HS-5 (cell line): Measurements from ENCODE around the gene CYB561A3.

Experiments
- DNase-seq: peaks from one replicate; pipeline ENCODE4 v3.0.0-alpha.2; 2012; ENCODE audit warnings: low read depth

Gene CYB561A3

DNA sequence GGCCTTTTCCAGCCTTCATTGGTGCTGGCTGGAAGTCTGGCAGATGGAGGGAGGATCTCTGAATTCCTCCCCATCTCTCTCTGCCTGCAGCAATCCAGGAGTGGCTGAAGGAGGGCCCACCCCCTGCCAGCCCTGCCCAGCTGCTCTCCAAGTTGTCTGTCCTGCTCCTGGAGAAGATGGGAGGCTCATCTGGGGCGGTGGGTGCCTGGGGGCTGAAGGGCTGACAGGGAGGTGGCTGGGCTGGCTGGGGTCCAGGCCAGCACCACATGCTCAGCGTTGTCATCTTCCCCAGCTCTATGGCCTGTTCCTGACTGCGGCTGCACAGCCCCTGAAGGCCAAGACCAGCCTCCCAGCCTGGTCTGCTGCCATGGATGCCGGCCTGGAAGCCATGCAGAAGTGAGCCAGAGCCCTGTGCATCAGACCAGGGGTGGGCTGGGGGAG is 16.5 kb downstream of the CYB561A3 start:
- DNase-seq, result no peak

DNA sequence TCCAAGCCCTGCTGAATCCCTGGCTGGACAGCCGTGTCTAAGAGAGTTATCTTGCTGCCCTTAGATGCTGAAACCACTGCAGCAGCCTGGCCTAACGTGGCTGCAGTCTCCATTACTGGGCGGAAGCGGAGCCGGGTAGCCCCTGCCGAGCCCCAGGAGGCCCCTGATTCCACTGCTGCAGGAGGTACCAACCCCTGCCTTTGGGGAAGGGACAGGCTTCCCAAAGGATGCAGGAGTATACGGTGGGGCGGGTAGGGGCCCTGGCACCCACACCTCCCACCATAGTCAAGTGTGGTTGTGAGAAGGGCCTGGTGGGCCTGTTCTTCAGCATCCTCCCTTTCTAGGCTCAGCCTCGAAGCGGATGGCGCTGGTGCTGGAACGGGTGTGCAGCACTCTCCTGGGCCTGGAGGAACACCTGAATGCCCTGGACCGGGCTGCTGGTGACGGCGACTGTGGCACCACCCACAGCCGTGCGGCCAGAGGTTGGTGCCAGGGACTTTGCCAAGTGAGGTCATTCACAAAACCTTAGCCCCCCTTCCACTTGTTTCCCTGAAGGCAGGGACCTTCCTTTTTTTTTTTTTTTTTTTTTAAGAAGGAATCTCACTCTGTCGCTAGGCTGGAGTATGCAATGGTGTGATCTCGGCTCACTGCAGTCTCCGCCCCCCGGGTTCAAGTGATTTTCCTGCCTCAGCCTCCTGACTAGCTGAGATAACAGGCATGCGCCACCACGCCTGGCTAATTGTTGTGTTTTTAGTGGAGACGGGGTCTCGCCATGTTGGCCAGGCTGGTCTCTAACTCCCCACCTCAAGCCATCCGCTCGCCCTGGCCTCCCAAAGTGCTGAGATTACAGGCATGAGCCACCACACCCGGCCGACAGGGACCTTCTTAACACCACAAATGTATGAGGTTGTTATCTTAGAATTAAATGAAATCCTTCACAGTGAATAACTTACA is 17.6 kb downstream of the CYB561A3 start:
- DNase-seq, result no peak

DNA sequence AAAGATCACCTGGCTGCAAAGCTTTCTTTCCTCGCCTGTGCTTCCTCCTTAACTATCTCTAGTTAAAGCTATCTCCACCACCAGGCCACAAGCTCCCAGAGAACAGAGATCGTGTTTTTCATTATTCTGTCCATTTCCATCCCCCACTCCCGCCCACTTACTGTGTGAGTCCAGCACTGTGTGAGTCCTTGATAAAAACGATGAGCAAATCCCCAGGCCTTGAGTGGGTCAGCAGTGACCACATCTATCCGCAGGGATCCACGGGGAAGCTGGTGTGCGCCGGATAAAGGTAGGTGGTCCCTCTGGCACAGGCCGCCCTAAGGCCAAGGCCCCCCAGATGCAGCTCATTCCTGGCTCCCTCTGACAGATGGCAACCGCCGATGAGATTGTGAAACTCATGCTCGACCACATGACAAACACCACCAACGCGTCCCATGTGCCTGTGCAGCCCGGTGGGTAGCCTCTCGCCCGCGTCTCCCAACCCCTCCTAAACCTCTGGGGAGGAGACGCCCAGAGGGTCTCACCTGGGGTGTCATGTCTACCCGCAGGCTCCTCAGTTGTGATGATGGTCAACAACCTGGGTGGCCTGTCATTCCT is 19.4 kb downstream of the CYB561A3 start:
- DNase-seq, result no peak

DNA sequence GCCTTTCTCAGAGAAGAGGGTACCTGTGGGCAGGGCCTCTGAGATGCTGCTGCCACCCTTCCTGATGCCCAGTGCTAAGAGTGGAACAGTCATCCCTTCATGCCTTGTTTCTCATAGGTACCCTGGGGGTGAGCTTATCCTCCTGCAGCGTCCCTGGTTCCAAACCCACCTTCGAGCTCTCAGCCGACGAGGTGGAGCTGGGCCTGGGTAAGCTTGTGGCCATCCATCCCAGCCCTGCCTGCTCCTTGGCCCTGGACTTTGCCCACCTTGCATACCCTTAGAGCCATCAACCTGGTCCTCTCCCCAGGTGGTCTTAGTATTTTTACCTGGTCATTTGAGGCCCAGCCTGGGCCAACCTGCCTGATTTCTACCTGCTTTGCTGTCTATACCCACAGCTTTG is 20.0 kb downstream of the CYB561A3 start:
- DNase-seq, result no peak

DNA sequence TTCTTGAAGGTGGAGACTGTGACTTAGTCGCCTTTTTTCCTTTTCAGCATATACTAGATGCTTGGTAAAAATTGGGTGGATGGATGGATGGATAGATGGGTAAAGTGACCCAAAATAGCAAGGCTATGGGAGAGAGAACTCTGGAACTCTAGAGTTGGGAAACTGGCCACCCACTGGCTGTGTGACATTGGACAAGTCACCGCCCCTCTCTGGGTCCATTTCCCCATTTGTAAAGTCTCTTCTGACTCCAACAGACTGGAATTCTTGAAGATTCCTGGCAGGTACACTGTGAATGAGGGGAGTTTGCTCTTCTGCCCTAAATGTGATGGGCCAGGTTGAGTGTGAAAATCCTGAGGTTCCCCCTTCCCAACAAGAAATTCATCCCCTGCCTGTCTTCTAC is 20.7 kb downstream of the CYB561A3 start:
- DNase-seq, result no peak

DNA sequence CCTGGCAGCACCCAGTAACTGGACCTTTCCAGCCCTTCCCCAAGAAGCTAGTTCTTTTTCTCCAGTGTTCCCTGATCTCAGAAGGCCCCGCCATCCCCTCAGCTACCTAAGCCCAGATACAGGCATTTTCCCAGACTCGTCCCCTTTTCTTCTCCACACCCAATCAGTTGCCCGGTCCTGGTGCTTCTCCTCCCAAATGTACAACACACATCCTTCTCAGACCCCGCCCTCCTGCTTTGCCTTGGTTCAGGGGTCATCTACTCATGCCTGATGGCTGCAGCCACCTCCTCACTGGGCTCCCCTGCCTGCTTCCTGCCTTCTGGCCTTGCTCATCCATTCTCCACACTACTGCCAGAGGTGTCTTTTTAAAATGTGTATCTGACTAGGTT is 22.2 kb downstream of the CYB561A3 start:
- DNase-seq, result no peak

DNA sequence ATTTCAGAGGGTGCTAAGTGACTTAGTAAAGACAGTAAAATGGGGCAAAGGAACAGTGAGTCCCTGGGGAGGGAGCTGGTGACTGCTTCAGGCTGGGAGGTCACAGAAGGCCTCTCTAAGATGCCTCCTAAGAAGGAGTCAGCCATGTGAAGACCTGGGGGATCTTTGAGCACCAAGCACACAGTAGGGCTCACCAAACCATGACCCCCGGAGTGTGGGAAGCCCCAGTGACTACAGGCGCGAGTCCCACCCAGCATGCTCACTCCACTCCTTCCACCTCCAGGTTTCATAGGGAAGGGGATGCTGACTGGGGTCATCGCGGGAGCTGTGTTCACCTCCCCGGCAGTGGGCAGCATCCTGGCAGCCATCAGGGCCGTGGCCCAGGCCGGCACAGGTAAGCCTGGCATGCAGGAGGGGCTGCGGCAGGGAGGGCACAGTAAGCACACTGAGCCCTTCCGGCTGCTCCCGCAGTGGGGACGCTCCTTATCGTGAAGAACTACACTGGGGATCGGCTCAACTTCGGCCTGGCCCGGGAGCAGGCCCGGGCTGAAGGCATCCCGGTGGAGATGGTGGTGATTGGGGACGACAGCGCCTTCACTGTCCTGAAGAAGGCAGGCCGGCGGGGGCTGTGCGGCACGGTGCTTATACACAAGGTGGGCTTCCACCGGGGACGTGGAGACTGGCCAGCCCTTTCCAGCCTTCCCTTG is 22.7 kb downstream of the CYB561A3 start:
- DNase-seq, result no peak

DNA sequence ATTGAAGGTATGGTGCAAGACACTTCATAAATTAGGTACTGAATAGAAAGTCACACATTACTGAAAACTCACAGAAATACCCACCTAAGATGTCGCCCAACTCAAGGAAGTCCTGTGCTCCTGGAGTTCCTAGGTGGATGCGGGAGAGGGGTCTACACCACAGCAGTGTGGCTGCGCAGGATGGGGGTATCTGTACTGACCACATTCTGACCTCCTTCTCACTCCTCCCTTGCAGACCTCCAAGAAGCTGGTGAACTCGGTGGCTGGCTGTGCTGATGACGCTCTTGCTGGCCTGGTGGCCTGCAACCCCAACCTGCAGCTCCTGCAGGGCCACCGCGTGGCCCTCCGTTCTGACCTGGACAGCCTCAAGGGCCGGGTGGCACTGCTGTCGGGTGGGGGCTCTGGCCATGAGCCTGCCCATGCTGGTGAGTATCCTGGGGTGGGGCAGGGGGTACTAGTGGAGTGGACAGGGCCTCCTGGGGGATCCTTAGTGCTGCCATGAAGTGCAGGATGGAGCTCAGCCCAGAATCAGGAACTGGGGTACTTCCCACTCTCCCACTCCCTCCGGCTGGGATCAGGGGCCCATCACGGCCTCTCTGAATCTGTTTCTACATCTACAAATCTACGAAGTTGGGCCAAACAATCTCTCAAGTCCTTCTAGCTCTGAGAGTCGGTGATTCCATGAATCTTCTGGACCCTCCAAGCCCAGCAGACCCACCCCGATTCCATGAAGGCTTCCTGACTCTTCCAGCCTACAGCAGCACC is 23.8 kb downstream of the CYB561A3 start:
- no peak for DNase-seq

DNA sequence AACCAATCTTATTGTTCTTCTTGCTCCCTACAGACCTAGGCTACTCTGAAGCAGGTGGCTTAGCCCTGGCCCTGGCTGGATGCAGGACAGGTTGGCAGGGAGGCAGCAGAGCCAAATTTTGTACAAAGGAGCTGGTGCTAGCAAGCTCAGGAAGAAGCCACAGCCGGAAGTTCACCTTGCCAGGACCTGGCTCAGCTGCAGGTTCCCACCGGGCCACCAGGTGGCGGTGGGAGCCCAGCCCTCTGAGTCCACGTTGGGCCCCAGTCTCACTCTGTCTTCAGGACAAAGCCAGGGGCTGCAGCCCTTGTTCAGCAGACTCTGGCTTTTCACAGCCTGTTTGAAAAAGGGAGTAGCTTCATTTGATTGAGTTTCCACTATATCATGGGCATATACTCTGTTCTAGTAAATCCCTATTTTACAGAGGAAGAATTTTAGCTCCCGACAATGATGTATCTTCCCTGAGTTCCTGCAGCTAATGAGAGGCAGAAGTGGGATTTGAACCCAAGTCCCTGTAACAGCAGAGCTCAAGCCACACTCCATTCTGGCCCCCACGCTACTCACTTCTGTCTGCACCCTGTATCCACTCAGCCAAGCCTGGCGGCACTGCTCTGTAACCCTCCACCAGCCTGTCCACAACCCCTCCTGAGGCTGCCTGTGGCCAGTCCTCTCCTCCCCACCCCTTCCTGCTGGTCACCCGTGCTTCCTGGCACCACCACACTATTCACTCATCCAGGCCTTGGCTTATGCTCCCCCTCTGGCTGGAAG is 25.3 kb downstream of the CYB561A3 start:
- no peak for DNase-seq

DNA sequence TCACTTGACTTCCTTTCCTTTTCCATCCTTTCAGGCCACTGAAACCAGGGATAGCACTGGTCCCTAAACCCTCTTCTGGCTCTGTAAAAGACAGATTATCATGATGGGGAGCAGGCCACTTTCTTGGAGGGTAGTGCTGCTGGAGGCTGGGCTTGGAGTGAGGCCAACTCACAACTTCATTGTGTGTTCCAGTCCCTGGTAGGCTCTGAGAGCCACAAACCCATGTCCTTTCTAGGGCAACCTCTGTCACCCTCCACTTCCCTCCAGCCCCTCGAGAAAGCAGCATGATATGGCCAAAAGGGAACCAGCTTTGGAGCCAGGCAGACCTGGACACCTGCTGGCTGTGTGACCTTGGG is 26.3 kb downstream of the CYB561A3 start:
- DNase-seq, result no peak

DNA sequence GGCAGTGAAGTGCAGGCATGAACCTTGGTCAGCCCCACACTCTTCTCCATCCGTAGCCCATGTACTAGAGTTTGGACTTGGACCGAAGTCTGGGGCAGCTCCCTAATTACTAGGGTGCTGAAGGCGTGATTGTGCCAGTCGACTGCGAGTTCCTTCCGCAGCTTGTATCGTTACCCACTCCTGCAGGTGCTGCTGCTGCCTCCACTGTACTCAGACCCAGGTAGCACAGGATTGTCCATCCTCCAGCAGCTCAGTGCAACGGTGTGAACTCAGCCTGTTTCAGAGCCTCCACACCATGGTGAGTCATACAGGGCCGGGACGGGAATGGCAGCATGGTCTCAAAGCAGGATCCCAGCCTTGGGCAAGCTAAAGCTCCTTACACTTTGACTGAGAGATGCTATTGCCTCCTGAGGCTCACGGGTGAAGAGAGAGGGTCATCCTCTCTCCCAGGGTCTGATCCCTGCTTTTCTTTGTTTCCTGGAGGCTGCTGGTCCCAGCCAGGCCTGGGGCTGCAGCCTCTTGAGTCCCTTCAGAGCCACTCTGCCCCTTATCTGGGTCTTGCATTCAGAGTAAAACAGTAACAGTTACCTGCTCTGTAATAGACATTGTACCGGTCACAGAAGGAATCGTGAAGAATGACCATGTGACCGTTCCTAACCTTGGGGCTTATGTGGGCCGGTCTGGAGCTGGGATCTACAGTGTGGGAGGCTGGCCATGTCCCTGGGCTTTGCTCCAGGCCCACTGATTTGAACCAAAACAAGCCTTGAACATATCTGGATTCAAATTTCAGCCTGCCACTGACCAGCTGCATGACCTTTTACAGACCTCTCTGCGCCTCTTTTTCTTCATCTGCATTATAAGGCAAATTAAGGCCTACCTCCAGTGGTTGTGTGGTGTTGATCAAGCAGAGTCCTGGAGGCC is 27.0 kb downstream of the CYB561A3 start:
- no peak for DNase-seq

DNA sequence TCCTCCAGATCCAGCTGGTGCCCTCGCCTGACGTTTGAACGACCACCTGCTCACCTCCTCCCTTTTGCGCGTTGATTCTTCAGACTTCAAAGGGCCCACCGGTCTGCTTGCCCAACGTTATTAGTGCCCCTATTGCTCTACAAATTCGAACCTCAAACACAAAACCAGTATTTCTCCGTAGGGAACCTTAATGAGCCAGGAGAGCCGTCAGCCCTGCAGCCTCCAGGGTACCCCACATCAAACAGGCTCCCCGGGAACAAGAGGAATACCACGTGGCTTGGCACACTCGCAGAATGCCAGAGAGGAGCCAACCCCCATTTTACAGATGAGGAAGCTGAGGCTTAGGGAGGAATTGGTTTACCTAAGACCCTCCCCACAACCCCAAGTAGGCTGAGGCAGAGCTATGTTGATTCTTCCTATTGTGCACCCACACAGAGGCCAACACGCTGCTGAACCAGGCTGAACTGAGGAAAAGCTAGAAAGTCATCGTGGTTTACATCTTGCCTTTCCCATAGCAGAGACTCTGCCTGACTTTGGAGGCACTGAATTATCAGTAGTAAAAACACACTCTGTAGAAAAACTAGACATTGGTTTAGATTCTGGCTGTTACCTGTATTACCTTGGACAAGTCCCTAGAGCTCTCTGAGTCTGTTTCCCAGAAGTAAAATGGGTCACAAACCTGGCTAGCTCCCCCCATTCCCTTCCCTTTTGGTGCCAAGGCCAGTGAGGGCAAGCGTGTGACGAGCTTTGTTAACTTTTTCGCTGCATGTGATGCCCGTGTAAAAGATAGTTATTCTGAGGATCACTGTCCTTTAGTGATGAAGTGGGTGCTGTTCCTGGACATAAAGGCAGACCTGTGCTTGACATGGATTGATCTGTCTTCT is 27.9 kb downstream of the CYB561A3 start:
- no peak for DNase-seq

DNA sequence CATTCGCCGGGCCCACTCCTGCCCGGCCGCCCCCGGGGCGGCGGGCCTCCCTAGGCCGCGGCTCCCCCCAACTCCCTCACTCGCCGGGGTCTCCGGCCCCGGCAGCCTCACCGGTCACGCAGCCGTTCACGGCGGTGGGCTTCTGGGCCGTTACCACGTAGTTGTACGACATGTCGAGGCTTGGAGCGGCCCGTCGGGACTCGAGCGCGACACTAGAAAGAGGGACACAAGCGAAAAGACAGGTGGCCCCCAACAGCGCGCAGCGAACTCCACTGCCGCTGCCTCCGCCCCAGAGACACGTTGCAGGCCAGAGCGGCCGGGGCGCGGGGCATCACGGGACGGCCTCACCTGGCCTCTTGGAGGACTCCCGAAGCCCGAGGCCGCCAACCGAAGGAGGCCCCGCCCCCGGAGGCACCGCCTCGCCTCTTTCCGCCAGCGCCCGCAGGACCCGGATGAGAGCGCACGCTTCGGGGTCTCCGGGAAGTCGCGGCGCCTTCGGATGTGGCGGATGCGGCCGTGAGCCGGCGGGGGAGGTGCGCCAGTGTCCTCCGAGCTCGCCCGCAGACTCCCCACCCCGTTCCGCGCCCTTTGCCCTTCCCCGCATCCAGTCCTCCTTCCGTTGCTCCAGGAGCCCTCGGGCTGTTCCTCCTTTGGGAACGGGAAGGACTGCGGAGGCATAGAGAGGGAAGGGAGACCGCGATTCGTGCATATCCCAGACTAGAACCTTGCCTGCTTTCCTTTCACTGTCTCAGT is 28.7 kb downstream of the CYB561A3 start, which contains the start of the genes DDB1 and TKFC:
TSS of gene DDB1 (minus strand) at position 309 of the 753 bp plus-strand sequence. CDS start at position 172, 137 bp downstream.
TSS of gene TKFC (plus strand) at position 432 of the 753 bp plus-strand sequence. CDS start 1,501 bp downstream, outside the sequence.
- peak; percentile 63 for DNase-seq

DNA sequence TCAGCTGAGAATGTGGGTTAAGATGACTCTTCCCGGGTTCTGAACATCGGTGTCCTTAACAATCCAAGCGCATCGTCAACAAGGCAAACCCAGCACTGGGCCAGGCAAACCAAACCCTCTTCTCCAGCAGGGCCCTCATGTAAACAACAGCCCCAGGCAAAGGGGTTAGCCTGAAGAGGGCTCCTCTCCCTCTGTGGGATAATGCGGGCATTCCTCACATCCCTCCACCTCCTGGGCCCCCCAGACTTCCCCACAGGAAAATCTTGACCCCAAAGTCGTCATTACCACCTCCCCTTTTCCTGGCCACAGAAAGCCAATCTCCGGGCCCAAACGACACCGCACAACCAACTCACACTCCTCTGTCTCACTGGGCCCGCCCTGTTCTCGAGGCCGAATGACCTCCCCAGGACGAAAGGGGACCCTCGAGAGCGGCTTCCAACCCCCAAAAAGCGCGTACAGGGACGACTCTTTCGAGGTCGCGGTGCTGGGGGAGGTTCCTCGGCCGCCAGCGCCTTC is 29.3 kb downstream of the CYB561A3 start:
- no peak for DNase-seq

DNA sequence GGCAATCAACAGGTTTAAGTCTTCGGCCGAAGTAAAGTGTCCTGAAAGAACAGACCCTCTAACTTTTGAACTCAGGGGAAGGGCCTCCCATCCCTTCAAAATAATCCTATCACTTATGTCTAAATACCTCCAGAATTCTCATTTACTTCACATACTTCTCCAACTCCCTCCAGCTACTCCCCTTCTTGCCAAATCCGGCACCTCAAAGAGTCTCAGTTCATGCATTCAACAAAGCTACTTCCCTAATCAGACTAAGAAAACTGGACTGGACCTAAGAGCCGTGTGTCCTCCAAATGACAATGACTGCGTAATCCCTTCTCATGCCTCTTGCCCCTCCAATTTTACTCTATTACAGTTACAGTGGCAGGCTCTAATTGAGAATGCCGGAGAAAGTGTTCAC is 30.0 kb downstream of the CYB561A3 start:
- DNase-seq, result no peak

DNA sequence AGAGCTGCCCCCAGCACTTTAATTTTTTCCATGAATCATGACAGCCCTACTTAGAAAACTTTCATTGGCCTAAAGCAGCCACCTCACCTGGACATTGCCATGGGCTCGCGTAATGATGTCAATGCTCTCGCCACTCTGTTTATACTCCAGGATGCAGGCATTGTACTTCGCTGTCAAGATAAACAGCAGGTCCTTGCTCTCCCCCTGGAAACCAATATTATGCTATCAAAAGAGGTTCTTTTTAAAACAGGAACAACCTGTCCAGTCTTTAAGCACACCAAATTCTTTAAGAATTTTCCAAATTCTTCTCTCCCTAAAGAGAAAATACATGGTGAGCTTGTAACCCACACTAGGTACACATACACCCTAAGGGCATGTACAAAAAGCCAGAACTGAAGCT is 31.8 kb downstream of the CYB561A3 start:
- no peak for DNase-seq

DNA sequence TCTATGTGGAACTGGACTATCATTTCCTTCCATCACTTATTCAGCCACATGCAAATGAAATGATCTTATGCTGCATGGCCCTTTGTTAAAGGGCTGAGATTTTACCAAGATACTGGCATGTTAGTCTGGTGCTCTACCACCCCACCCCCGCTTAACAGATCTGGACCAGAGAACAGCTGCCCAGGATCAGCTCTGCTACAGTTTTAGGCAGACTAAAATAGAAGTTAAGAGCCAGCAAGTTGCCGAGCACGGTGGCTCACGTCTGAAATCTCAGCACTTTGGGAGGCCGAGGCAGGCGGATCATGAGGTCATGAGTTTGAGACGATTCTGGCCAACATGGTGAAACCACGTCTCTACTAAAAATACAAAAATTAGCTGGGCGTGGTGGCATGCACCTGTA is 33.3 kb downstream of the CYB561A3 start:
- DNase-seq, result no peak

DNA sequence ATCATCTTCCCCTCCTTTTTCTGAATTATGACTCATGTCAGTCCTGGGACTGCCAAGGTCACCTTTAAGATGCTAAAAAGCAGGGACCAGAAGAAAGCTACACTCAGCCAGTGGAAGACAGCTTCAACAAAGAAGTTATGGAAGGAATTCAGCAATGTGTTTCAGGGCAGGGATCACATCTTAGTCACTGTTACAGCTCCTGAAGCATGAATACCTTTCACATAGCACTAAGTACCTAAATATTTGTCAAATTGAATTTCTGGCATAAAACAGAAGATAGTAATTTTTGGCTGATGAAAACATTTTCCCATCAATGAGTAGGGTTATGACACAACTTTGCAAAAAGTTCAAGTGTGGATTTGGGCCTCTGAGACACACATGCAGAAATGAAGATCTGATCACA is 34.0 kb downstream of the CYB561A3 start:
- DNase-seq, result no peak
